Choroid plexus epithelial cell (primary cell): Measurements from ENCODE around the gene ANKRD10.

Experiments used
- DNase-seq: peaks from one replicate; pipeline ENCODE4 v3.0.0-alpha.2; 2010; ENCODE audit warnings: low read depth
- H3K4me3 ChIP-seq: 2 replicates; pipeline ENCODE4 v1.5.1; 2011; ENCODE audit warnings: low read depth, mild to moderate bottlenecking, control low read depth, low read length, moderate library complexity
- TF ChIP-seq, protein P1 (sequence below): conservative IDR thresholded peaks from 2 replicates; pipeline ENCODE4 v1.5.1; 2011; ENCODE audit warnings: low read depth, mild to moderate bottlenecking, control low read depth, inconsistent platforms, low read length, moderate library complexity

ANKRD10 gene

DNA sequence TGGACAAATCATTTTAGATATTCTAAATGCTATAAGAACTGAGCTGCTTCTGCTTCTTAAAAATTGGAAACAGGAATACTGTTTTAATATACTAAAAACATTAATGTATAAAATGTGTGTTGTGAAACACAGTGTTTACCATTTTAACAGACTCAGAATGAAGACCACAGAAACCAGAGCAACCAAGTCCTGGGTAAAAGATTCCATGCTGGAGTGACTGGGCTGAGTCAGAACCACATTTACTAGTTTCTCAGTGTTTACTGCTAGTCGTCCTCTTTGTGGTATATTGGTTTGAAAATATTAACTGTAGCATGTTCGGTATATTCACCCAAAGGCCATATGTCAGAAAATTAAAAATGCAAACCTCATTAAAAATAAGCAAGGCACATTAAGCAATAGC, 31.9 kb downstream of the ANKRD10 start:
- DNase-seq: peak; percentile 23
- TF ChIP-seq, protein P1, sequence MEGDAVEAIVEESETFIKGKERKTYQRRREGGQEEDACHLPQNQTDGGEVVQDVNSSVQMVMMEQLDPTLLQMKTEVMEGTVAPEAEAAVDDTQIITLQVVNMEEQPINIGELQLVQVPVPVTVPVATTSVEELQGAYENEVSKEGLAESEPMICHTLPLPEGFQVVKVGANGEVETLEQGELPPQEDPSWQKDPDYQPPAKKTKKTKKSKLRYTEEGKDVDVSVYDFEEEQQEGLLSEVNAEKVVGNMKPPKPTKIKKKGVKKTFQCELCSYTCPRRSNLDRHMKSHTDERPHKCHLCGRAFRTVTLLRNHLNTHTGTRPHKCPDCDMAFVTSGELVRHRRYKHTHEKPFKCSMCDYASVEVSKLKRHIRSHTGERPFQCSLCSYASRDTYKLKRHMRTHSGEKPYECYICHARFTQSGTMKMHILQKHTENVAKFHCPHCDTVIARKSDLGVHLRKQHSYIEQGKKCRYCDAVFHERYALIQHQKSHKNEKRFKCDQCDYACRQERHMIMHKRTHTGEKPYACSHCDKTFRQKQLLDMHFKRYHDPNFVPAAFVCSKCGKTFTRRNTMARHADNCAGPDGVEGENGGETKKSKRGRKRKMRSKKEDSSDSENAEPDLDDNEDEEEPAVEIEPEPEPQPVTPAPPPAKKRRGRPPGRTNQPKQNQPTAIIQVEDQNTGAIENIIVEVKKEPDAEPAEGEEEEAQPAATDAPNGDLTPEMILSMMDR: no peak
- no peak overlapping the region for H3K4me3 ChIP-seq

DNA sequence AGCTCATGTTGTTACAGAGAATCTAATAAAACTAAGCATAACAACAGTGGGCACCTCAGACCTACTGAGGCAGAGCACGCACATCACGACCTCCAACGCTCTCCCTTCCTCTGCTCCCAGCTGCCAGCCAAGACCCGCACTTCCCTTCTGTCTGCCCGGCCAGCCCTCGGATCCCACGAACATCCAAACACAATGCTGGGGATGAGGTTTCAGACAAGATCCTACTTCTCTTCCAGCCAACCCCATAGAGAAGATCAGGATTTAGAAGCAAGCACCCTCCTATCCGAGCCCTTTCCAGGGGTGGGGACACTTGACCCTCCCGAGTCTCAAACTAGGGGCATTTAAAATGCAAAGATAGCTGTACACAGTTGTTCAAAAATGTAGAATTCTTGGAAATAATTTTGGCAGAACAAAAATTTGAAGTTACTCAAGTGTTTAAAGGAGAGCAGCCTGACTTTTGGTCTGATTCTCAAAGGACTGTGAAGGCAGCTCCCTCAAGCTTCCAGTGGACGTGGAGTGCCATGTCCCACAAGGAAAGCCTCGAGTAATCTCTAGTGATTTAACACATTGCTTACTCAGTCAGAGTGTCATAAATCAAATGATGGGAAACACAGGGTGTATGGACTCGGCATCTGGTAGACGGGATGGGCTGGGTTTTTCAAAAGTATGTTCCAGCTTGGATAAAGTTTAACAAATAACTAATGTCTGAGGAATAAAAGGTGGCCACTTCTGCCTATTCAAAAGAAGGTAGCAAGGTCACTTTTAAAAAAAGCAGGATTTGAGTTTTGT, 32.8 kb downstream of the ANKRD10 start:
- TF ChIP-seq, protein P1: no peak

GRCh38 chr13:110880627-110881026, 34.2 kb downstream of the ANKRD10 start:
- DNase-seq: no peak
- H3K4me3 ChIP-seq: no peak overlapping the region
- TF ChIP-seq, protein P1: no peak

More for the DNA sequence above, 32.8 kb downstream of the ANKRD10 start:
- no peak for DNase-seq
- no peak overlapping the region for H3K4me3 ChIP-seq

DNA sequence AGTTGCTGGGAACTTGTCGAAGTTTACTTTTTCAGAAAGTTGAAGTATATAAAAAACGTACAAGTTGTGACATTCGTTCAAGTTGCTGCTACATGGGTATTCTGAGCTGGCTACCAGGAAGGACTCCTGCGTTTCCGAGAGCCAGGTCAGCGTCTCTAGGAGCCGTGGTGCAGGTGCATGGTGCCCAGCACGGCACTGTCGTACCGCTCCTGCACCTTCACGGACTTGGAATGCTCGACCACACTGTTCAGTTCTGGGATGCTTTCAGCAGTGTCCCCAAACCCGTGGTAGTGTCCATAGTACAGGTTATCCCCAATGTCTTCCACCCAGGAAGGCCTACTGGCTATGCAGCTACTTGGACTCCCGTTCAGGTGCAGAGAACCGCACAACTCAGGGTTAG, 35.4 kb downstream of the ANKRD10 start:
- DNase-seq: no peak

GRCh38 chr13:110877737-110878258, 37.1 kb downstream of the ANKRD10 start:
- no peak overlapping the region for H3K4me3 ChIP-seq
- DNase-seq: no peak
- TF ChIP-seq, protein P1: no peak

More for the DNA sequence above, 35.4 kb downstream of the ANKRD10 start:
- no peak overlapping the region for H3K4me3 ChIP-seq
- TF ChIP-seq, protein P1: no peak

DNA sequence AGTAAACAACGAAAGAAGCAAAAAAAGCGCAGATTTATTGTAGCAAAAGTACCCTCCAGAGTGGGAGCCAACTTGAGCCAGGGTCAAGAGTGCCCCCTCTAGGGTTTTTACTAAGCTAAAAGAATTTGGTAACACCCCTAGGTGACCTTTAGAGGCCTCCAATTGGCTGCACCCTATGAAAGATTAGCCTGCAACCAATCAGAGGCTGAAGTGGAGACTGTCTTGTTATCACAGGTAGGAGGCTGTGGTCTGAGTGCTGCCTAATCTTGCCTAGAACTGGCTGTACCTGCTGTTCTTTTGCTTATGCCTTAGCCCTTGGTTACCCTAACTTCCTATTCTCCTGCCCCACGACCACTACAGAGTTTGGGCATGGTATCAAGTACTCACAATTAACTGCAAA, 38.3 kb downstream of the ANKRD10 start:
- H3K4me3 ChIP-seq: no peak overlapping the region
- no peak for DNase-seq
- TF ChIP-seq, protein P1: no peak

DNA sequence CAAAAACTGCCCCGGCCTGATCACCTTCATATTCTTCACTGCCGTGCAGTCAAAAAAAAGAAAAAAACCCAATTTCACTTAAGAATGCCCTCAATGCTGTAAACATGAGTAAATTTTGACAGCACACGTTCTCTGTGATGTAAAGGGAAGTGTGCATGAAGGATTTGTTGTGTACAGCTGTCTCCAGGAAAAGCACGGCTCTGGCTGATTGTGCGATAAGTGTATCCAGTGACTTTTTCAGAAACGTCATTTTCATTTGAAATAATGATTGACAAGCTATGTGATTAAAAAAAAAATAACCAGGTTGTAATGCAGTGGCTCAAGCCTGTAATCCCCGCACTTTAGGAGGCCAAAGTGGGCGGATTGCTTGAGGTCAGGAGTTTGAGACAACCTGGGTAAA, 39.6 kb downstream of the ANKRD10 start:
- H3K4me3 ChIP-seq: no peak overlapping the region
- no peak for DNase-seq
- TF ChIP-seq, protein P1: no peak
